ENCODE data around the gene DCAF11. TPM values are rescaled to one million over a fixed set of nuclear protein-coding genes. Genes with fewer than 3 reads are reported as not detected.

DCAF11 gene
- total and polyA plus RNA-seq, 2 of the 13 experiments (the other 11 are each of a cell fraction or from before 2014, with no cell fraction given): 150 to 257 TPM

GRCh38 chr14:24114532-24115421 lies at the start of gene DCAF11, which contains the start of gene NRL (continued):
- peak; percentile 82 for TF ChIP-seq ZNF407 (CRISPR knock-in tag; IDR thresholded peaks at IDR 0.05; ENCODE audit: not compliant biosample characterization)
- no peak for TF ChIP-seq DBP (CRISPR knock-in tag; IDR thresholded peaks at IDR 0.05; ENCODE audit: not compliant biosample characterization)
- peak; percentile 98; the same call in 1 of the 2 replicates for TF ChIP-seq ZNF33B (CRISPR knock-in tag; IDR thresholded peaks at IDR 0.05)
- TF ChIP-seq ESRRA (CRISPR knock-in tag; IDR thresholded peaks at IDR 0.05; ENCODE audit: low read depth): peak; percentile 54; the same call in 1 of the 2 replicates
- TF ChIP-seq ZNF414 (CRISPR knock-in tag; IDR thresholded peaks at IDR 0.05): no peak
- TF ChIP-seq SKIL (CRISPR knock-in tag; IDR thresholded peaks at IDR 0.05; ENCODE audit: borderline replicate concordance): no peak
- TF ChIP-seq MED8 (CRISPR knock-in tag; IDR thresholded peaks at IDR 0.05; ENCODE audit: insufficient replicate concordance): peak; percentile 67
- TF ChIP-seq IRF2 (CRISPR knock-in tag; IDR thresholded peaks at IDR 0.05): peak; percentile 97
- no peak; the same call in 1 of the 2 replicates for TF ChIP-seq ZNF543 (CRISPR knock-in tag; IDR thresholded peaks at IDR 0.05)
- TF ChIP-seq ZSCAN21 (CRISPR knock-in tag; IDR thresholded peaks at IDR 0.05; ENCODE audit: borderline replicate concordance): peak; percentile 91; the same call in 1 of the 2 replicates
- peak; percentile 90 for TF ChIP-seq GFI1 (CRISPR knock-in tag; IDR thresholded peaks at IDR 0.05; ENCODE audit: borderline replicate concordance)
- TF ChIP-seq ZC3H4 (CRISPR knock-in tag; IDR thresholded peaks at IDR 0.05; ENCODE audit: borderline replicate concordance): peak; percentile 98
- no peak; the same call in 1 of the 2 replicates for TF ChIP-seq ELK4 (CRISPR knock-in tag; IDR thresholded peaks at IDR 0.05; ENCODE audit: borderline replicate concordance)
- peak; percentile 31; the same call in 1 of the 2 replicates for TF ChIP-seq ONECUT2 (CRISPR knock-in tag; IDR thresholded peaks at IDR 0.05)
